OCI-LY3 (cell line): ENCODE data around the gene ATXN7L2.

ENCODE experiments used
- EZH2phosphoT487 ChIP-seq: fragments of 200-600 bp; shearing (Covaris generic); IDR thresholded peaks from 2 replicates; pipeline ENCODE4 v1.6.1; 2018; ENCODE audit warnings: antibody characterized with exemption, mixed run types, low read depth
- TF ChIP-seq, protein P1 (sequence below): fragments of 200-600, 300-600 bp; sonication (generic); IDR thresholded peaks from 2 replicates; pipeline ENCODE4 v1.5.1; 2014; ENCODE audit warnings: antibody characterized with exemption, low read length, low read depth

DNA sequence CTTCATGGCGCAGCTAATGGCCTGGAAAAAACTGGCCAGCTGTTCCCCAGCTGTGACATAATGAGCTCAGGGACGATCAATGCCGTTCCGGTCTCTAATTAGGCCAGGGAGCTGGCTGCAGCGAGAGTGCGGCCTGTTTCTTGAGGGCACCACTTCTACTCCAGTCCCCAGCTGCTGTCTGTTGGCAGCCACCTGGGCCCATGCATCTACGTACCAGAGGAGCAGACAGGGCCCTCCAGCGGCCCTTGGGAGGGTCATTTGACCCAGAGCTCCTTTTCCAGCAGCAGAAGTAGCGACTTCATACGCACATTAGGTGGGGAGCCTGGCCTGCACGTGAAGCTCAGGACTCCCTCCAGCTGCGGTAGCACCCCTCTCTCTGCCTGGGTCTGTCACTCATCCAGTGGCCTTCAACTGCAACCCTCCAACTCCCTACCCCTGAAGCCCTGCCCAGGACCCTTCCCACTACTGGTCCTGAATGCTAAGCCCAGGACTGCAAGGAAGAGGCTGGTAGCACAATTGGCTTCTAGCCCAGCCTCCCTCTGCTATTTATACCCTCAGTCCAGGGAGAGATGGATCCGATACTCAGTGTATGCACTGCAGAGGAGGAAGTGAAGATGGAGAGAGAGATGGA lies 46.9 kb downstream of the ATXN7L2 start:
- TF ChIP-seq, protein P1, sequence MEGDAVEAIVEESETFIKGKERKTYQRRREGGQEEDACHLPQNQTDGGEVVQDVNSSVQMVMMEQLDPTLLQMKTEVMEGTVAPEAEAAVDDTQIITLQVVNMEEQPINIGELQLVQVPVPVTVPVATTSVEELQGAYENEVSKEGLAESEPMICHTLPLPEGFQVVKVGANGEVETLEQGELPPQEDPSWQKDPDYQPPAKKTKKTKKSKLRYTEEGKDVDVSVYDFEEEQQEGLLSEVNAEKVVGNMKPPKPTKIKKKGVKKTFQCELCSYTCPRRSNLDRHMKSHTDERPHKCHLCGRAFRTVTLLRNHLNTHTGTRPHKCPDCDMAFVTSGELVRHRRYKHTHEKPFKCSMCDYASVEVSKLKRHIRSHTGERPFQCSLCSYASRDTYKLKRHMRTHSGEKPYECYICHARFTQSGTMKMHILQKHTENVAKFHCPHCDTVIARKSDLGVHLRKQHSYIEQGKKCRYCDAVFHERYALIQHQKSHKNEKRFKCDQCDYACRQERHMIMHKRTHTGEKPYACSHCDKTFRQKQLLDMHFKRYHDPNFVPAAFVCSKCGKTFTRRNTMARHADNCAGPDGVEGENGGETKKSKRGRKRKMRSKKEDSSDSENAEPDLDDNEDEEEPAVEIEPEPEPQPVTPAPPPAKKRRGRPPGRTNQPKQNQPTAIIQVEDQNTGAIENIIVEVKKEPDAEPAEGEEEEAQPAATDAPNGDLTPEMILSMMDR, result no peak
- no peak for TF ChIP-seq EZH2phosphoT487
